ENCODE data around the gene ACKR3.

The ACKR3 gene

DNA sequence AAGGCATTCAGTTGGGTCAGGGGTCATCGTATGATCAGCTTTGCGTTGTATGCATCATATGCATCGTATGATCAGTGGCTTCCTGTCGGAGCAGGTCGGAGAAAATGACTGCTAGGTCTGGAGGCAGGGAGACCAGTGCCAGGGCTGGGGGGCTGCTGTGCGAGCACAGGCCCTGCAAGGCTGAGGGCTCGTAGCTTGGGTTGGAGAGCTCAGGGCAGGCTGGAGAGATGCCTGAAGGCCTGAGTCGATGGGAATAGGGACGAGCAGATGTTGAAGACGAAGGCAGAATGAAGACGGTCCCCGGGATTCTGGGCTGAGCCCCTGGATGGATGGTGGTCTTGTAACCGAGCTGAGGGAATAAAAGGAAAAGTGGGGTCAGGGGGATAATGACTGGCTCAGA is 25.3 kb upstream of the ACKR3 start:
- peak overlapping the region; percentile 91 for H3K9ac ChIP-seq (ENCODE audit: low read depth, low read length, poor library complexity, severe bottlenecking)
- H3K4me2 ChIP-seq (ENCODE audit: low read depth, low read length, poor library complexity, severe bottlenecking): peak overlapping the region; percentile 77
- peaks cover 78% of the 10 kb centered on the region for H3K4me1 ChIP-seq (ENCODE audit: insufficient read depth, low read length, poor library complexity, severe bottlenecking)

DNA sequence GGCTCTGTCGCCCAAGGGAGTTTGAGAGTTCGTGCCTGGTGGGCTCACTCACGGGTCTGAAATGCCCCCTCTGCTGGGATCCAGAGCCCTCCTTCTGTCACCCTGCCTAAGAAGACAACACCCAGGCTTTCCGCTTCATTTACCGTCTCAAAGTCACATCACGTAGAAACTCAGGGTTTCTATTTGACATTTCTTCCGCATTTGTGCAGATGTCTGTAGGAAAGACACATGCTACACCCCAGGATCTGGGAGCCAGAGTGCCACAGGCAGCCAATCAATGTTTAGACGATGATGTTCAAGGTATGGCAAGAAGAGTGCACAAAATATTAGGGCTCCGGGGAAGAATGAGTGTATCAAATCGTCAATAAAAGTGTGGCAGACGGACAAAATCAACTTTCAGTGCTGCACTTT is 24.4 kb upstream of the ACKR3 start:
- Histone ChIP-seq H3F3A (ENCODE audit: low read depth) (peaks cover 25% of the 10 kb centered on the region), H3K4me3 (ENCODE audit: low read length, poor library complexity, severe bottlenecking) (peak overlapping the region; percentile 68), H3K9me2 (replicated peaks; ENCODE audit: low read depth, low read length) (no peaks in the 10 kb centered on the region), H3K9me3 (ENCODE audit: insufficient read depth, low read depth, low read length) (no peaks in the 10 kb centered on the region; the same call in 1 of the 2 replicates), H3K4me1 (ENCODE audit: insufficient read depth, low read length, poor library complexity, severe bottlenecking) (peaks cover 84% of the 10 kb centered on the region), H4K20me1 (ENCODE audit: insufficient read depth, low read length, poor library complexity, severe bottlenecking) (no peaks in the 10 kb centered on the region), H3K79me2 (ENCODE audit: insufficient read depth, low read length) (peaks cover 59% of the 10 kb centered on the region), H3K4me2 (ENCODE audit: low read depth, low read length, poor library complexity, severe bottlenecking) (peak overlapping the region; percentile 77), H3K9ac (ENCODE audit: low read depth, low read length, poor library complexity, severe bottlenecking) (peak overlapping the region; percentile 91), H2AFZ (ENCODE audit: low read length) (no peak overlapping the region), H3K36me3 (ENCODE audit: insufficient read depth, low read length) (no peaks in the 10 kb centered on the region), H3K27me3 (ENCODE audit: insufficient read depth, low read length, poor library complexity, severe bottlenecking) (no peaks in the 10 kb centered on the region)
- TF ChIP-seq CTCF (conservative IDR thresholded peaks at IDR 0.05; ENCODE audit: low read length) (no peak), EZH2phosphoT487 (IDR thresholded peaks at IDR 0.05; ENCODE audit: borderline replicate concordance) (no peak)

More for the DNA sequence above, 25.3 kb upstream of the ACKR3 start:
- H3K27me3 ChIP-seq (ENCODE audit: insufficient read depth, low read length, poor library complexity, severe bottlenecking): no peaks in the 10 kb centered on the region
- no peaks in the 10 kb centered on the region for H3K9me2 ChIP-seq (replicated peaks; ENCODE audit: low read depth, low read length)
- H2AFZ ChIP-seq (ENCODE audit: low read length): no peak overlapping the region
- H3F3A ChIP-seq (ENCODE audit: low read depth): peaks cover 25% of the 10 kb centered on the region
- no peaks in the 10 kb centered on the region for H3K36me3 ChIP-seq (ENCODE audit: insufficient read depth, low read length)
- no peak overlapping the region for H3K4me3 ChIP-seq (ENCODE audit: low read length, poor library complexity, severe bottlenecking)
- peaks cover 59% of the 10 kb centered on the region for H3K79me2 ChIP-seq (ENCODE audit: insufficient read depth, low read length)
- TF ChIP-seq EZH2phosphoT487 (IDR thresholded peaks at IDR 0.05; ENCODE audit: borderline replicate concordance): no peak
- no peak for TF ChIP-seq CTCF (conservative IDR thresholded peaks at IDR 0.05; ENCODE audit: low read length)
- H4K20me1 ChIP-seq (ENCODE audit: insufficient read depth, low read length, poor library complexity, severe bottlenecking): no peaks in the 10 kb centered on the region
- H3K9me3 ChIP-seq (ENCODE audit: insufficient read depth, low read depth, low read length): peaks cover 5% of the 10 kb centered on the region; the same call in 1 of the 2 replicates

GRCh38 chr2:236545814-236546480 is 23.7 kb upstream of the ACKR3 start:
- H3K9me2 ChIP-seq (replicated peaks; ENCODE audit: low read depth, low read length): no peaks in the 10 kb centered on the region
- no peak for TF ChIP-seq CTCF (conservative IDR thresholded peaks at IDR 0.05; ENCODE audit: low read length)
- no peak for TF ChIP-seq EZH2phosphoT487 (IDR thresholded peaks at IDR 0.05; ENCODE audit: borderline replicate concordance)
- H3F3A ChIP-seq (ENCODE audit: low read depth): peaks cover 25% of the 10 kb centered on the region
- no peaks in the 10 kb centered on the region for H4K20me1 ChIP-seq (ENCODE audit: insufficient read depth, low read length, poor library complexity, severe bottlenecking)
- H3K36me3 ChIP-seq (ENCODE audit: insufficient read depth, low read length): no peaks in the 10 kb centered on the region
- H3K79me2 ChIP-seq (ENCODE audit: insufficient read depth, low read length): peaks cover 60% of the 10 kb centered on the region
- peak overlapping the region; percentile 77 for H3K4me2 ChIP-seq (ENCODE audit: low read depth, low read length, poor library complexity, severe bottlenecking)
- H3K4me1 ChIP-seq (ENCODE audit: insufficient read depth, low read length, poor library complexity, severe bottlenecking): peaks cover 87% of the 10 kb centered on the region
- no peak overlapping the region for H2AFZ ChIP-seq (ENCODE audit: low read length)
- H3K4me3 ChIP-seq (ENCODE audit: low read length, poor library complexity, severe bottlenecking): peak overlapping the region; percentile 68
- no peaks in the 10 kb centered on the region for H3K27me3 ChIP-seq (ENCODE audit: insufficient read depth, low read length, poor library complexity, severe bottlenecking)
- H3K9ac ChIP-seq (ENCODE audit: low read depth, low read length, poor library complexity, severe bottlenecking): peak overlapping the region; percentile 91
- H3K9me3 ChIP-seq (ENCODE audit: insufficient read depth, low read depth, low read length): no peaks in the 10 kb centered on the region; the same call in 1 of the 2 replicates
